Measurements from ENCODE around the gene LY6G6C. TPM values are rescaled to one million over a fixed set of nuclear protein-coding genes. Genes with fewer than 3 reads are reported as not detected.

The LY6G6C gene
- total RNA-seq, 1 experiment from 2014 or later, result not detected

GRCh38 chr6:31711233-31711632 lies 10.3 kb downstream of the LY6G6C start:
- no peaks in the 10 kb centered on the region for H3K23me2 ChIP-seq (ENCODE audit: insufficient read length, low read depth, low read length, poor library complexity, severe bottlenecking)
- no peak for DNase-seq
- H3K27me3 ChIP-seq (ENCODE audit: insufficient read depth, low read length), result no peaks in the 10 kb centered on the region
- H2BK5ac ChIP-seq (ENCODE audit: insufficient read length, low read length), result no peak overlapping the region
- no peak overlapping the region for H3K18ac ChIP-seq (ENCODE audit: insufficient read length, low read depth, low read length)
- H3K14ac ChIP-seq (ENCODE audit: insufficient read depth, low read length), result no peak overlapping the region
- H3K79me1 ChIP-seq (ENCODE audit: insufficient read depth, low read depth, low read length, poor library complexity, severe bottlenecking), result no peaks in the 10 kb centered on the region
- no peak overlapping the region for H4K5ac ChIP-seq (ENCODE audit: insufficient read length, low read depth, low read length)
- no peaks in the 10 kb centered on the region for H3K36me3 Mint-ChIP-seq (ENCODE audit: insufficient read depth in 1 of 3, low read depth in 3 of 3)
- H3T11ph ChIP-seq (ENCODE audit: low read length), result no peak overlapping the region
- TF ChIP-seq CTCF (conservative IDR thresholded peaks at IDR 0.05), result no peak
- H3K79me2 ChIP-seq (ENCODE audit: insufficient read depth, low read length), result no peaks in the 10 kb centered on the region
- H3K9ac ChIP-seq (ENCODE audit: extremely low read depth, insufficient read length, low read length), result no peak overlapping the region
- H3K27ac Mint-ChIP-seq, result peak overlapping the region in 1 of 3 experiments; percentile 9; a peak in 1 of 7 replicates
- no peaks in the 10 kb centered on the region for H3K9me3 Mint-ChIP-seq
- no peak overlapping the region for H3K4me3 Mint-ChIP-seq
- no peaks in the 10 kb centered on the region for H4K20me1 ChIP-seq (ENCODE audit: control insufficient read depth, insufficient read depth, insufficient read length)
- no peak overlapping the region for H3K27ac ChIP-seq (ENCODE audit: insufficient read length, low read depth, low read length)
- peaks cover 31 to 41% of the 10 kb centered on the region in 2 experiments for H3K4me1 Mint-ChIP-seq
- H2BK12ac ChIP-seq (ENCODE audit: insufficient read length, low read depth, low read length), result no peak overlapping the region
- peaks cover 5% of the 10 kb centered on the region; the same call in 1 of the 2 replicates for H3K4me1 ChIP-seq (ENCODE audit: insufficient read depth, low read length)
- no peak overlapping the region for H2BK20ac ChIP-seq (ENCODE audit: low read depth, low read length, poor library complexity, severe bottlenecking)
- no peak overlapping the region for H3K56ac ChIP-seq (ENCODE audit: insufficient read length, low read depth, low read length)
- no peak overlapping the region for H4K8ac ChIP-seq (replicated peaks; ENCODE audit: insufficient read length, low read depth, low read length)
- no peak overlapping the region for H3K23ac ChIP-seq (ENCODE audit: insufficient read length, low read depth, low read length)
- no peak overlapping the region for H3K4me2 ChIP-seq (ENCODE audit: insufficient read depth, insufficient read length, low read length)
- H3K9me3 ChIP-seq (ENCODE audit: control insufficient read depth, low read depth, low read length), result no peaks in the 10 kb centered on the region
- WGBS (ENCODE audit: extremely low coverage, insufficient read length, low lambda C conversion rate), result no CpG with 5 or more reads among the region's 8 CpGs
- no peak overlapping the region for H4K91ac ChIP-seq (ENCODE audit: insufficient read length, low read depth, low read length)
- H3K4ac ChIP-seq (ENCODE audit: low read depth, low read length), result no peak overlapping the region
- H2AK5ac ChIP-seq (ENCODE audit: insufficient read length, low read length), result no peak overlapping the region
- H2AFZ ChIP-seq (ENCODE audit: low read length), result no peak overlapping the region
- peaks cover 9% of the 10 kb centered on the region for H3K27me3 Mint-ChIP-seq (ENCODE audit: low read depth)
- H2BK15ac ChIP-seq (ENCODE audit: low read depth, low read length), result no peak overlapping the region
- H2BK120ac ChIP-seq (ENCODE audit: low read depth, low read length, poor library complexity, severe bottlenecking), result no peak overlapping the region

Data from H9 (cell line).